ENCODE measurements around the gene RPAP3. TPM values are rescaled to one million over a fixed set of nuclear protein-coding genes. Genes with fewer than 3 reads are reported as not detected.

Gene RPAP3
- polyA plus RNA-seq, 1 donor (not counting 4 experiments of a cell fraction or from before 2014, with no cell fraction given) = 22.9 TPM

DNA sequence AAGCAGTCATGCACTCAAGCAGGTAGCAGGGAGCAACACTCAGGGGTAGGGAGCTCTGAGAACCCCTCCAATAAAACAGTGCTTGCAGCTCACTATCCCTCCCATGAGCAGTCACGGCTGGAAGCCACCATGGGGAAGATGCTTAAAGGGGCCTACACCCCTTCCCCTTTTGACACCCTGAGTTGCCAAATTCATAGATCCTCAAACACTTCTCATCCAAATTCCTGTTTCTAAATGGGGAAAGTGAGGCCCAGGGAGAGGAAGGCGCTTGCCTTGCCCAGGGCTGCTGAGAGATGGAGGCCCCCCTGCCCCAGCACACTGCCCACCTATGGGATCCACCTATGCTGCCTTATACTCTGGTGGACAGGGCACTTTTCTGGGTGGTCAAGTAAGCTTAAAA is 26.7 kb upstream of the RPAP3 start:
- H3K4me1 ChIP-seq (ENCODE audit: control insufficient read depth, extremely low read depth, insufficient read depth, low read length) = peaks cover 2% of the 10 kb centered on the region
- peaks cover 0 to 5% of the 10 kb centered on the region in 2 experiments for H3K36me3 ChIP-seq (ENCODE audit: control insufficient read depth in 2 of 2, extremely low read depth in 1 of 2, insufficient read depth in 2 of 2, low read length in 2 of 2)

GRCh38 chr12:47731723-47732122 is 25.9 kb upstream of the RPAP3 start:
- FAIRE-seq (no peak), DNase-seq (ENCODE audit: low read depth, low spot score) (no peak)
- no peak overlapping the region for H3K4me3 ChIP-seq (ENCODE audit: control insufficient read depth in 2 of 3, extremely low read depth in 1 of 3, insufficient read depth in 2 of 3, low read depth in 1 of 3, low read length in 3 of 3)
- TF ChIP-seq CTCF (optimal IDR thresholded peaks at IDR 0.05 in 1 of 3, IDR thresholded peaks at IDR 0.05 in 1 of 3, conservative IDR thresholded peaks at IDR 0.05 in 1 of 3; ENCODE audit: extremely low read depth in 1 of 3, insufficient read depth in 2 of 3, low read length in 3 of 3) = no peak
- no peak for TF ChIP-seq EZH2 (IDR thresholded peaks at IDR 0.05; ENCODE audit: low read length)
- no peaks in the 10 kb centered on the region for H3K79me2 ChIP-seq (ENCODE audit: control insufficient read depth, insufficient read depth, low read length)
- H3K9me1 ChIP-seq (ENCODE audit: control insufficient read depth, extremely low read depth, insufficient read depth, low read length) = no peaks in the 10 kb centered on the region
- peaks cover 0 to 1% of the 10 kb centered on the region in 2 experiments for H3K36me3 ChIP-seq (ENCODE audit: control insufficient read depth in 2 of 2, extremely low read depth in 1 of 2, insufficient read depth in 2 of 2, low read length in 2 of 2)
- H3K9me3 ChIP-seq (ENCODE audit: control insufficient read depth, low read depth, low read length) = no peaks in the 10 kb centered on the region
- H4K20me1 ChIP-seq (ENCODE audit: control insufficient read depth, extremely low read depth, insufficient read depth, low read length) = no peaks in the 10 kb centered on the region
- no peak overlapping the region for H3K9ac ChIP-seq (ENCODE audit: control insufficient read depth, extremely low read depth, insufficient read depth, low read length)
- no peak overlapping the region for H3K4me2 ChIP-seq (ENCODE audit: control insufficient read depth, extremely low read depth, insufficient read depth, low read depth, low read length)
- peaks cover 2% of the 10 kb centered on the region for H3K4me1 ChIP-seq (ENCODE audit: control insufficient read depth, extremely low read depth, insufficient read depth, low read length)
- H3K27me3 ChIP-seq (ENCODE audit: control insufficient read depth, extremely low read depth, insufficient read depth, low read length) = no peaks in the 10 kb centered on the region
- dilution Hi-C loops (cut with MboI; ENCODE audit: extremely low pct_ligation_motif_present, low sequenced_read_pairs) = no loop called here
- H3K27ac ChIP-seq (ENCODE audit: control insufficient read depth, insufficient read depth, low read length) = no peak overlapping the region
- no peak overlapping the region for H2AFZ ChIP-seq (ENCODE audit: control insufficient read depth, low read length)

More for the DNA sequence above, 26.7 kb upstream of the RPAP3 start:
- H3K9me3 ChIP-seq (ENCODE audit: control insufficient read depth, low read depth, low read length) = no peaks in the 10 kb centered on the region
- dilution Hi-C loops (cut with MboI; ENCODE audit: extremely low pct_ligation_motif_present, low sequenced_read_pairs) = no loop called here
- H4K20me1 ChIP-seq (ENCODE audit: control insufficient read depth, extremely low read depth, insufficient read depth, low read length) = no peaks in the 10 kb centered on the region
- no peaks in the 10 kb centered on the region for H3K79me2 ChIP-seq (ENCODE audit: control insufficient read depth, insufficient read depth, low read length)
- no peak overlapping the region for H3K27ac ChIP-seq (ENCODE audit: control insufficient read depth, insufficient read depth, low read length)
- H3K4me3 ChIP-seq (ENCODE audit: control insufficient read depth in 2 of 3, extremely low read depth in 1 of 3, insufficient read depth in 2 of 3, low read depth in 1 of 3, low read length in 3 of 3) = no peak overlapping the region
- no peak for TF ChIP-seq CTCF (optimal IDR thresholded peaks at IDR 0.05 in 1 of 3, IDR thresholded peaks at IDR 0.05 in 1 of 3, conservative IDR thresholded peaks at IDR 0.05 in 1 of 3; ENCODE audit: extremely low read depth in 1 of 3, insufficient read depth in 2 of 3, low read length in 3 of 3)
- TF ChIP-seq EZH2 (IDR thresholded peaks at IDR 0.05; ENCODE audit: low read length) = no peak
- H3K27me3 ChIP-seq (ENCODE audit: control insufficient read depth, extremely low read depth, insufficient read depth, low read length) = no peaks in the 10 kb centered on the region
- FAIRE-seq = no peak
- H3K9me1 ChIP-seq (ENCODE audit: control insufficient read depth, extremely low read depth, insufficient read depth, low read length) = no peaks in the 10 kb centered on the region
- no peak overlapping the region for H3K4me2 ChIP-seq (ENCODE audit: control insufficient read depth, extremely low read depth, insufficient read depth, low read depth, low read length)
- H3K9ac ChIP-seq (ENCODE audit: control insufficient read depth, extremely low read depth, insufficient read depth, low read length) = no peak overlapping the region
- DNase-seq (ENCODE audit: low read depth, low spot score) = no peak
- H2AFZ ChIP-seq (ENCODE audit: control insufficient read depth, low read length) = no peak overlapping the region

Measured in keratinocyte (primary cell).